ENCODE data around the gene UBFD1.
"Not testable (repeated sequence)": the region's sequence is repeated elsewhere in the genome, so short reads cannot be mapped to it uniquely, and the experiment has no call there.

UBFD1 gene

DNA sequence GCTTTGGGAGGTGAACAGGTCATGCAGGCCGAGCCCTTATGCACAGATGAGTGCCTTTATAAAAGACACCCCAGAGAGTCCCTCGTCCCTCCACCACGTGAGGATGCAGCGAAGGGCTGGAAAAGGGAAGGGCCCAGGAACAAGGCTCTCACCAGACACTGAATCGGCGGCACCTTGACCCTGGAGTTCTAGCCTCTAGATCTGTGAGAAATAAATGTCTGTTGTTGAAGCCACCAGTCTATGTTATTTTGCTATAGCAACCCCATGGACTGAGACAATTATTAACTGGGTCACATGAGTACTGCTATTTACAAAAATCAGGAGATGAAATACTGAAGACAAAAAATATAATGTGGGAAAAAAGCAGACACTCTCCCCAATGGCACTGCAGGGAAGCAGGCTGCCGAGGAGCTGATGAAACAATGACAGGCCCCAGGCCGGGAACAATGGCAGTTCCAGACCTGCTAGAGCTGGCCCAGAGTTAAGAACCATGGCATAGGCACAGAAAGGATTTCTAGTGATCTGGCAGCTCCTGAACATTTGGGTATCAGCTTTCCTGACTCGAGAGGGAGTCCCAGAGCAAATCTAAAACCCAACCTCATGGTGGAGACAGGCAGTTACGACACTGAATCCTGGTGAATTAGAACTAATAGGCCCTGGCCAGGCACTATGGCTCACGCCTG is 29.4 kb upstream of the UBFD1 start:
- DNase-seq: no peak

- DNase-seq: no peak
Observed at GRCh38 chr16:23528644-23529310, 28.8 kb upstream of the UBFD1 start.

GRCh38 chr16:23530062-23530461 is 27.5 kb upstream of the UBFD1 start:
- no peak for DNase-seq

GRCh38 chr16:23532448-23532847 is 25.1 kb upstream of the UBFD1 start:
- DNase-seq: no peak

GRCh38 chr16:23534868-23535860 is 22.4 kb upstream of the UBFD1 start:
- no peak for DNase-seq

- no peak for DNase-seq
Observed at GRCh38 chr16:23535901-23536300, 21.6 kb upstream of the UBFD1 start.

- no peak for DNase-seq
Observed at GRCh38 chr16:23537390-23537789, 20.1 kb upstream of the UBFD1 start.

DNA sequence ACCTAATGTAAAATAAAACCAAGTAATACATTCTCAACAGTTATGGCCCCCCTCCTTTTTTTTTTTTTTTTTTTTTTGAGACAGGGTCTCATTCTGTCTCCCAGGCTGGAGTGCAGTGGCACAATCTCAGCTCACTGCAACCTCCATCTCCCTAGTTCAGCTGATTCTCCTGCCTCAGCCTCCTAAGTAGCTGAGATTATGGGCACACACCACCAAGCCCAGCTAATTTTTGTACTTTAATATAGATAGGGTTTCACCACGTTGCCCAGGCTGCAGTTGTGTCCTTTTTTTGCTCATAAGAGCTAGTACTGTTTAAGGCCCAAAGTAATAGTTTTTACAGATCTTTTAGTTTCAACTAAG is 18.6 kb upstream of the UBFD1 start:
- no peak for DNase-seq

DNA sequence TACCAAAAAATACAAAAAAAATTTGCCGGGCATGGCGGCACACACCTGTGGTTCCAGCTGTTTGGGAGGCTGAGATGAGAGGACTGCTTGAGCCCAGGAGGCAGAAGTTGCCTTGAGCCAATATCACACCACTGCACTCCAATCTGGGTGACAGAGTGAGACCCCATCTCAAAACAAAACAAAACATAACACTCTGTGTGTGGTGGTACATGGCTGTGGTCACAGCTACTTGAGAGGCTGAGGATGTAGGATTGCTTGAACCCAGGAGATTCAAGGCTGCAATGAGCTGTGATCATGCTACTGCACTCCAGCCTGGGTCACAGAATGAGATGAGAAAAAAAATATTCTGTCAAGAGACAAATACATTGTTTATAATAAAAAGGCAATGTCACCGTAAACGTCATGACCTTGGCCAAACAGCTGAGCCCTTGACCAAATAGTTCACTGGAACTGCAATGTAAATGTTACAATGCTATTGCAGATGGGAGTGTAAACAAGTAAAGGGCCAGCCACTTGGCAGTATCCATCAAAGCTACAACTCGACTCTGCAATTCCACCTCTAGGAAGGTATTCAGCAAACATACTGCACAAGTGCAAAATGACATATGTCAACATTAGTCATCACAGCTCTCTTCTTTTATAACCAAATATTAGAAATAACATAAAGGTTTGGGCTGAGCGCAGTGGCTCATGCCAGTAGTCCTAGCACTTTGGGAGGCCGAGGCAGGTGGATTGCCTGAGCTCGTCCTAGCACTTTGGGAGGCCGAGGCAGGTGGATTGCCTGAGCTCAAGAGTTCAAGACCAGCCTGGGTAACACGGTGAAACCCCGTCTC is 17.3 kb upstream of the UBFD1 start:
- no peak for DNase-seq

DNA sequence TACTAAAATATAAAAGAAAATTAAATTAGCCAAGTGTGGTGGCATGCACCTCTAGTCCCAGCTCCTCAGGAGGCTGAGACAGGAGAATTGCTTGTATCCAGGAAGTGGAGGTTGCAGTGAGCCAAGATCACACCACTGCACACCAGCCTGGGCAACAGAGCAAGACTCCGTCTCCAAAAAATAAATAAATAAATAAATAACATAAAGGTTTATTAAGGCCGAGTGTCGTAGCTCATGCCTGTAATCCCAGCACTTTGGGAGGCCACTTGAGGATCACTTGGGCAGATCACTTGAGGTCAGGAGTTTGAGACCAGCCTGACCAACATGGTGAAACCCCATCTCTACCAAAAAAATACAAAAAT is 16.7 kb upstream of the UBFD1 start:
- not testable (repeated sequence) for DNase-seq

DNA sequence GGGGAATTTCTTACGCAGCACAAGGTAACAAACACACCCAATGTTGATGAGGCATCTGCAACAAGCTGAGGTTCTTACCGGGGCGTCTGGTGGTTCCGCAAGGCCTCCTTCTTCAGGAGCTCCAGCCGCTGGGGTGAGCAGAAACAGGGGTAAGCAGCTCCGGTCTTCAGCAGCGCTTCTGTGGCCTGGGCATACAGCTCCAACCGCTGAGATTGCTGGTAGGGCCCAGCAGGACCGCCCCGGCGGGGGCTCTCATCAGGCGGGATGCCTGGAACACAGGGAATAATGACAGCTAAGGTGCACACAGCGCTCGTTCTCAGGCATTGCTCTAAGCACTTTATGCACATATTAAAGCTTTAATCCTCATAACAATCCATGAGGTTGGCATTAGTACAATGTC is 13.1 kb upstream of the UBFD1 start:
- no peak for DNase-seq

DNA sequence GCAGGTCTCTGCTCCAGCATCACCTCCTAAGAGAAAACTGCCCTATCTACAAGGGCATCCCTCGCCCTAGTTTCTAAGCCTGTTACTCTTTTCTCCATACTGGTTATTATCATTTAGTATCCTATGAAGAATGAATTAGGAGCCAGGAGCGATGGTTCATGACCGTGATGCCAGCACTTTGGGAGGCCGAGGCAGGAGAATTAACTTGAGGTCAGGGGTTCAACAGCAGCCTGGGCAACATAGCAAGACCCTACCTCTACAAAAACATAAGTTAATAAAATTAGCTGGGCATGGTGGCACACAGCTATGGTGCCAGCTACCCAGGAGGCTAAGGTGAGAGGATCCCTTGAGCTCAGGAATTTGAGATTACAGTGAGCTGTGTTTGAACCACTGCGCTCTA is 7.6 kb upstream of the UBFD1 start:
- no peak for DNase-seq

DNA sequence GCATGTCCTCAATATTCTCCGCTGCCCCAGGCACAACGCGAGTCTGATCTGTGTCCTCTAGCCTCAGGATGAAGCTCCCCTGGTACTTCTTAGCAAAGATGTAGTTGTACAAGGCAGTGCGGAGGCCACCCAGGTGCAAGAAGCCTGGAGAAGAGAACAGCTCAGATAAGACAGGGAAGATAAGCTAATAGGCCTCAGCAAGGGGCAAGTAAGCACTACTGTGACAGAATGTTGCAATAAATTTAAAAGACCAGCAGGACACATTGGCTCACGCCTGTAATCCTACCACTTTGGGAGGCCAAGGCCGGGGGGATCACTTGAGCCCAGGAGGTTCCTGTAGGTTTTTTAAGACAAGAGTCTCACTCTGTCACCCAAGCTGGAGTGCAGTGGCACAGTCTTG is 5.4 kb upstream of the UBFD1 start:
- no peak for DNase-seq

DNA sequence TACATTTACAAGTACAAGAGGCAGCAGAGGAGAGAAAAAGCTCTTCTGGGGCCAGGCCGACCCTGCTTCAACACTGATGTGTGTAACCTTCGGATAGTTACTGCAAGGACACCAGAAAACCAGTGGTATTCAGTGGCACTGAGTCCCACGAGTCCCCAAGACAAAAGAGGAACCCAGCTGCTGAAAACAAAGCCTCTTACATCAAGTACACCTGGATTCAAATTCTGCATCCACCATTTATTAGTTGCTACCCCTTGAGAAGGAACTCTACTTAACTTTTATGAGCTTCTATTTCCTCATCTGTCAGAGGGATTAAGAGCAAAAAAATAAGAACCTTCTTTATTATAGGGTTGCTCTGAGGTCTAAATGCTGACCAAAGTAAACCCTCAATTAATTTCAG is 3.0 kb upstream of the UBFD1 start:
- DNase-seq: no peak

DNA sequence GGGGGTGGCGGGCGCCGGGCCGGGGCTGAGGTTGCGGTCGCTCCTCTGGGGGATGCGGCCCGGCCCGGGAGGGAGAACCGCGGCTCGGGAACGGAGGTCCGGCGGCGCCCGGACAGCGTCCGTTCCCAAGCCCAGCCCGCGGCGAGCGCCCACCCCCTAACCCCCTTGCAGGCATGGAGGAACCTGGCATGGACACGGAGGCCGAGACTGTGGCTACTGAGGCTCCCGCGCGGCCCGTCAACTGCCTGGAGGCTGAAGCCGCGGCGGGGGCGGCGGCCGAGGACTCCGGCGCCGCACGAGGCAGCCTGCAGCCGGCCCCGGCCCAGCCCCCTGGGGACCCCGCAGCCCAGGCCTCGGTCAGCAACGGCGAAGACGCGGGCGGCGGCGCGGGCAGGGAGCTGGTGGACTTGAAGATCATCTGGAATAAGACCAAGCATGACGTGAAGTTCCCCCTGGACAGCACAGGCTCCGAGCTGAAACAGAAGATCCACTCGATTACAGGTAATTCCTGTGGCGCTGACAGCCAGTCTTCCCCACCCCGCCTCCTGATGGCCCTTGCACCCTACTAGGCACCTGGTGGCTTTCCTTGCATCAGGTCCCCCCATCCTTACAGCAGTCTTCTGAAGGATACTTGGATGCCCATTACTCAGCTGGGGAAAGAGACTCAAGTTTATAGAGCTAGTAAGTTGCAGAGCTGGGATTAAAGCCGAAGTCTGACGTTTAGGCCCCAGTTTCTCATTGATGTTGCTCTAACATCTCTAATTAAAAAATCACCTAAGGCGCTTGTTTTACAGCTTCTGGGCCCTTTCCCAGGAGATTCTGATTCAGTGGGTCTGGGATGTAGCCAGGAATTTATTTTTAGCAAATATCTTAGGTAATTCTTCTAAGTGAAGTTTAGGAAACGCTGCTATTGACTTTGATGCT is 514 bp downstream of the UBFD1 start:
- no peak for DNase-seq

- DNase-seq: no peak
Observed at GRCh38 chr16:23561586-23561985, 4.1 kb downstream of the UBFD1 start.

DNA sequence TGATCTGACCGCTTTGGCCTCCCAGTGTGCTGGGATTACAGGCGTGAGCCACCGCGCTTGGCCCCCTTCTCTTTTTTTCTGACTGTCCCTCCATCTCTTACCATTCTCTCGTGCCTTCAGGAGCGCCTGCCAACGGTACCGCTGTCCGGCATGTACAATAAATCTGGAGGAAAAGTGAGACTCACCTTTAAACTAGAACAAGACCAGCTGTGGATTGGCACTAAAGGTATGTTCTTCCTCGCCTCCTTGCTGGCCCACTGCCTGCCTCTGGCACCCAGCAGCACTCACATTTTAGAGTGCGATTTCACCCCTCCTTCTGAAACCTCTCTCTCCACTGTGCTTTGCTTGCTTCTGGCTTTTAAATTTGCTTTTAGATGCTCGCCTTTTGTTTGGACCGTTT is 5.0 kb downstream of the UBFD1 start:
- no peak for DNase-seq

DNA sequence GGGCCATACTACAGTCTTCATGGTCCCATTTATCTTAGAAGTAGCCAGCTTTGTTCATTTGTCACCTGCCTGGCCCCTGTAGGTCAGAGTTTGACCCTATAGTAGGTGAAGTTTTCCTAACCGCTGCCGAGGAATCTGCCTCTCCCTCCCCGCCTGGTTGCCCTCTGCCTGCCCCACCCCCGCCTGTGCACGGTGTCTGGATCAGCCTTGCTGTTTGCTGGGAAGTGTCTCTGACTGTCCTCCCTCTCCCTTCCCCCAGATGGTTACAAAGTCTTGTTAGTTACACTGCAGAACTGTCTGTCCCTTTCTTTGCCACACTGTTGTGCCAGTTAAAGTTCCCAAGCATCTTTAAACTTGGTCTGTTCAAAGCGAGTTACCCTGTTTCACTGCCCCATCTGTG is 5.7 kb downstream of the UBFD1 start:
- no peak for DNase-seq

DNA sequence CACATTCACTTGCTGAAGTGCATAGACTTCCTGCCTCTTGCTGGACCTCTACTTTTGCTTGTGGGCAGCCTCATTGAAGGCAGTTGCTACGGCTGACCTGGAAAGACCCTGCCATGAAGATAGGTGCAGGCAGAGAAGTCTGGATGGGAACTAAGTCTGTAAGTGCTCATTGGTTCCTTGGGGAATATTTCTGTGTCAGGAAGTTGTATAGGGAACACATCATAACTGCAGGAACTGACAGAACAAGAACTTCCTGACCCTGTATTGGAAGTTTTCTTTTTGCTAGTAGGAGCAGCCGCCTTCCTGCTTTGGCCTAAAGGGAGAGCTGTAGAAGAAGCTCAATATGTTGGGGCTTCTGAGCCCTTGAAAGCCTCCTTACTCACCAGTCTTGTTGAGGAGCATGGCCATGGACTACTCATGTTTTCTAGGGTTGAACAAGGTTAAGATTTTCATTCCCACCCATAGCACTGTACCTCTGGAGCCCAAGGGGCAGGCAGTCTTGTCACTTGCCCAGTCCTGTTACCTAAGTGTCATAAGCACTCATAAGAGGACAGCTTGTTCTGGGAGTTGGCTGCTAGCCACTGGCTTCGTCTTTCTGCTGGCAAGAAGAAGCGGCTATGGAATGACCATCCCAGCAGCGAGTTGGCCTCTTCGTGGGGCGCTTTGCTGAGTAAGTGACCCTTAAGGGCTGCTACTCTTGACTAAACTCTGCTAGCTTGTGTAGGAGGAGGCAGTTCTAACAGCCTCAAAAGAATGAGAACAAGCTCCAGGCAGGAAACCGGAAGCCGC is 7.2 kb downstream of the UBFD1 start:
- no peak for DNase-seq

DNA sequence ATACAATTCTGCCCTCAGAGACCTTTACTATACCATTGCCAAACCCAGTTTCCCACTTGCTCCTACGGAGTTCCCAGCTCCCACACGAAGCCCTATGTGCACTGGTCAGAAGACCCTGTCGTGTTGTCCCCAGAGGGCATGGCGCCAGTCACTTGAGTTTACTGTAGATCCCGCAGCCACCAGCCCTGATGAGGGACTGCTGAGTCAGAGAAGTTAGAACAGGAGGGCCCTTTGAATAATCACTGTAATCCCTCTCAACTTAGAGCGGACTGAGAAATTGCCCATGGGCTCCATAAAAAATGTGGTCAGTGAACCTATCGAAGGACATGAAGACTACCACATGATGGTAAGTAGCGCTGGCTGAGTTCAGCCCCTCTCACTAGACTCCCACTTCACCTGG is 9.2 kb downstream of the UBFD1 start:
- no peak for DNase-seq

DNA sequence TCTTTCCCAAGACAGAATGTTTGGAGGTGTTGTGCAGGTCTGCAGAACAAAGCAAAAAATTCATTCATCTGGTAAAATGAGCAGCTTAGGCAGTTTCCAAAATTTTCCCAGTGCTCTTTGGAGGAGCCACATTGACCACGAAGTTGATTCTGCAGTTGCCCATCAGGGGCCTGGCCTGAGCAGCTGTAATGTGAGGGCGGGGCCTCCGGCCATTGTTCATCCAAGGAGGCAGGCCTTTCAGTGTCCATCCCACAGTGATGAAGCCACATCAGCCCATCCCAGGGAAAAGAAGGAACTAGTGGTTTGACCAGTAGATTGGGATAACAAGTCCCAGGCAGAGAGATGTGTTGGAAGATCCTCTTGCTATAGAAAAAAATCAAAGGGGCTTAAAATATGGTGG is 10.1 kb downstream of the UBFD1 start:
- DNase-seq: no peak

All from stimulated activated naive CD4-positive, alpha-beta T cell treated with Interleukin-2 at 50 U/mL for 16 hours (primary cell).